NT2/D1 (cell line): Measurements from ENCODE around the gene KLF17.

Source experiments
- DNase-seq: peaks from one replicate; pipeline ENCODE4 v3.0.0-alpha.2; 2011; ENCODE audit warnings: low read depth, low spot score
- H3K27me3 ChIP-seq: 2 replicates; pipeline ENCODE4 v1.6.0; 2011; ENCODE audit warnings: mild to moderate bottlenecking; ENCODE audit not compliant: insufficient read length, insufficient read depth
- H3K36me3 ChIP-seq: 2 replicates; pipeline ENCODE4 v1.6.1; 2011; ENCODE audit warnings: mild to moderate bottlenecking, low read length, mixed read lengths; ENCODE audit not compliant: insufficient read depth, insufficient read length
- H3K4me1 ChIP-seq: 2 replicates; pipeline ENCODE4 v1.5.1; 2011; ENCODE audit not compliant: insufficient read depth, insufficient read length
- H3K4me3 ChIP-seq: 2 replicates; pipeline ENCODE4 v1.5.1; 2011; ENCODE audit warnings: low read depth; ENCODE audit not compliant: insufficient read length
- H3K9ac ChIP-seq: 2 replicates; pipeline ENCODE4 v1.6.0; 2011; ENCODE audit warnings: low read depth; ENCODE audit not compliant: insufficient read length
- H3K9me3 ChIP-seq: 2 replicates; pipeline ENCODE4 v1.5.1; 2011; ENCODE audit warnings: mild to moderate bottlenecking, low read length; ENCODE audit not compliant: insufficient read depth
- SUZ12 ChIP-seq: IDR thresholded peaks from 2 replicates; pipeline ENCODE4 v1.6.1; 2011; ENCODE audit not compliant: insufficient read length, insufficient read depth; ENCODE audit errors: extremely low read depth
- YY1 ChIP-seq: IDR thresholded peaks from 2 replicates; pipeline ENCODE4 v1.6.1; 2011; ENCODE audit not compliant: insufficient read length, insufficient read depth
- ZNF274 ChIP-seq: IDR thresholded peaks from 2 replicates; pipeline ENCODE4 v1.6.1; 2011; ENCODE audit warnings: mild to moderate bottlenecking, low read depth, low read length

Gene KLF17

GRCh38 chr1:44094047-44094446 lies 24.6 kb upstream of the KLF17 start:
- Histone ChIP-seq H3K9ac (no peak overlapping the region), H3K36me3 (no peaks in the 10 kb centered on the region), H3K4me3 (no peak overlapping the region), H3K27me3 (no peaks in the 10 kb centered on the region), H3K9me3 (no peaks in the 10 kb centered on the region), H3K4me1 (peaks cover 3% of the 10 kb centered on the region)
- no peak for DNase-seq
- TF ChIP-seq YY1 (no peak), SUZ12 (no peak), ZNF274 (no peak)

GRCh38 chr1:44100183-44100868 lies 18.3 kb upstream of the KLF17 start:
- Histone ChIP-seq H3K9ac (no peak overlapping the region), H3K4me1 (peaks cover 2% of the 10 kb centered on the region), H3K27me3 (peaks cover 6% of the 10 kb centered on the region), H3K9me3 (no peaks in the 10 kb centered on the region), H3K36me3 (no peaks in the 10 kb centered on the region), H3K4me3 (no peak overlapping the region)
- DNase-seq: no peak
- TF ChIP-seq SUZ12 (no peak), ZNF274 (no peak), YY1 (no peak)

DNA sequence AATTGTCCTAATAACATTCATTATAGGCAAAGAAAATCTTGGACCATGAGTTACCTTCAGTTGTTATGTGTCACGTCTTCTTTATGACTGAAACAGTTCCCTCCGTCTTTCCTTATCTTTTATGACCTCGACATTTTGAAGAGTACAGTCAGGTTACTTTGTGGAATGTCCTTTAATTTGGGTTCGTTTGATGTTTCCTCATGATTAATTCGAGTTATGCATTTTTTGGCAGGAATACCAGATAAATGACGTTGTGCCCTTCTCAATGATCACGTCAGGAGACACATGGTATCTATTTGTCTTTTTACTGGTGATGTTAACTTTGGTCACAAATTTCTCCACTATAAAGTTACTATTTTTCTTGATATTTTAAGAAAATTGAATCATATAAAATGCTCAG lies 17.3 kb upstream of the KLF17 start:
- H3K9me3 ChIP-seq: no peaks in the 10 kb centered on the region
- DNase-seq: no peak
- peaks cover 6% of the 10 kb centered on the region for H3K27me3 ChIP-seq
- H3K4me3 ChIP-seq: no peak overlapping the region
- H3K9ac ChIP-seq: no peak overlapping the region
- H3K36me3 ChIP-seq: no peaks in the 10 kb centered on the region
- H3K4me1 ChIP-seq: peaks cover 8% of the 10 kb centered on the region
- TF ChIP-seq SUZ12 (no peak), YY1 (no peak), ZNF274 (no peak)

DNA sequence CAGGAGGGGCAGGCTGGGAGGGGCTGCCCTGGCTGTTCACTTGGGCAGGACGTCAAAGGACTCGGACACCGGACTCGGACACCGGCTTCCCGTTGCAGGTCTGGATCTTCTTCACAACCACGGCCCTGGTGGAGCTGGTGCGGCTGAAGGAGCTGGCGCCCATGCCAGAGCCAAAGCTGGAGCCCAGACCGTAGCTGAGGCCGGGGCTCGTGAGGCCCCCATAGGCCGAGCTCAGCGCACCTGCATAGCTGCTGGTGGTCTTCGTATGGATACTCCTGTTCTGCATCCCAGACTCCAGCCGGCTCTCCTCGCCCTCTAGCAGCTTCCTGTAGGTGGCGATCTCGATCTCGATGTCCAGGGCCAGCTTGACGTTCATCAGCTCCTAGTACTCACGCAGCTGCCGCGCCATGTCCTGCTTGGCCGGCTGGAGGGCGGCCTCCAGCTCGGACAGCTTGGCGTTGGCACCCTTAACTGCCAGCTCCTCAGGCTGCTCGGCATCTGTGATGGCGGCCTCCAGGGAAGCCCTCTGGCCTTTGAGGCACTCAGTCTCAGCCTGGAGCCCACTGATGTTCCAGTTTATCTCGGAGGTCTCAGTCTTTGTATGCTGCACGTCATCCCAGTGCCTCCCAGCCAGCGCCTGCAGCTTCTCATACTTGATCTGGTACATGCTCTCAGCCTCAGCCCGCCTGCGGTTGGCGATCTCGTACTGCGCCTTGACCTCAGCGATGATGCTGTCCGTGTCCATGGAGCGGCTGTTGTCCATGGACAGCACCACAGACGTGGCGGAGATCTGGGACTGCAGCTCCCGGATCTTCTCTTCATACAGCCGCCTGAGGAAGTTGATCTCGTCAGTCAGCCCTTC lies 15.1 kb upstream of the KLF17 start:
- H3K27me3 ChIP-seq: peaks cover 6% of the 10 kb centered on the region
- no peaks in the 10 kb centered on the region for H3K9me3 ChIP-seq
- no peaks in the 10 kb centered on the region for H3K36me3 ChIP-seq
- H3K4me1 ChIP-seq: peaks cover 8% of the 10 kb centered on the region
- peak; percentile 51 for DNase-seq
- H3K9ac ChIP-seq: no peak overlapping the region
- TF ChIP-seq ZNF274 (no peak), YY1 (no peak), SUZ12 (no peak)
- H3K4me3 ChIP-seq: no peak overlapping the region

DNA sequence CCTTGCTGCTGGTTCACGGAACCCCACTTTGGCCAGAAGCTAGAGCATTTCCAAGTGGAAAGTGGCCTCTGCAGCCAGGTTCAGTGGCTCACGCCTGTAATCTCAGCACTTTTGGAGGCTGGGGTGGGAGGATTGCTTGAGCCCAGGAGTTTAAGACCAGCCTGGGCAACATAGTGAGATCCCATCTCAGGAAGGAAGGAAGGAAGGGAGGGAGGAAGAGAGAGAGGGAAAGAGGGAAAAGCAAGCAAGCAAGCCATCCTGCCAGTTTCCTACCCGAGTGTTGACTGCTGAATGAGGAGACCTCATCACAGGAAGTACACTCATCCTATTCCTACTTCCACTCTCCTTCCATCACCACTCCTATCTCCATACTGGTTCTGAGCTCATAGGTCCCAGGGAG lies 12.8 kb upstream of the KLF17 start:
- Histone ChIP-seq H3K27me3 (peaks cover 6% of the 10 kb centered on the region), H3K9ac (no peak overlapping the region), H3K4me3 (no peak overlapping the region), H3K36me3 (no peaks in the 10 kb centered on the region), H3K9me3 (no peaks in the 10 kb centered on the region), H3K4me1 (peaks cover 8% of the 10 kb centered on the region)
- no peak for TF ChIP-seq SUZ12
- TF ChIP-seq ZNF274: no peak
- TF ChIP-seq YY1: no peak
- no peak for DNase-seq

GRCh38 chr1:44108241-44108640 lies 10.4 kb upstream of the KLF17 start:
- Histone ChIP-seq H3K9me3 (no peaks in the 10 kb centered on the region), H3K9ac (no peak overlapping the region), H3K36me3 (no peaks in the 10 kb centered on the region), H3K4me3 (no peak overlapping the region), H3K4me1 (peaks cover 8% of the 10 kb centered on the region), H3K27me3 (peaks cover 6% of the 10 kb centered on the region)
- no peak for TF ChIP-seq ZNF274
- TF ChIP-seq SUZ12: no peak
- TF ChIP-seq YY1: no peak
- no peak for DNase-seq

DNA sequence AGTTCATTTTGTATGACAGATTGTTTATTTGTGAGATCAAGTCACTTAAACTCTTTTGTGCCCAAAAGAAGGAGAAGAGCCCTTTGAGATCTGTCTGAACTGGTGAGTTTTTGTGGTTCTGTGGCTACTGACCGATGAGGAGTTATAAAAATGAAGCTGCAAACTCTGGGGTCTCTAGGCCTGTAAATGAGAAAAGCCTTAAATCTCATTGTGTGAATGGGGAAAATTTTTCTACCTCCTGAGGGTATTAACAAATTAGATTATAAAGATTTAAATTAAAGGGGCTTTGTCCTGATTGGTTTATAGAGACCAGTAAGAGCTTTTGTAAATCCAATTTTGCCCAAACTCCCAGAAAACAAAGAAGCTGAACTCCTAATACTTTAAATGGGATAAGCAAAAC lies 9.7 kb upstream of the KLF17 start:
- peaks cover 2% of the 10 kb centered on the region for H3K27me3 ChIP-seq
- DNase-seq: no peak
- H3K4me3 ChIP-seq: no peak overlapping the region
- peaks cover 9% of the 10 kb centered on the region for H3K4me1 ChIP-seq
- no peak for TF ChIP-seq YY1
- no peak for TF ChIP-seq SUZ12
- no peak for TF ChIP-seq ZNF274
- no peak overlapping the region for H3K9ac ChIP-seq
- no peaks in the 10 kb centered on the region for H3K9me3 ChIP-seq
- no peaks in the 10 kb centered on the region for H3K36me3 ChIP-seq
